H1 (cell line): Measurements from ENCODE around the gene PDZK1IP1. TPM values are rescaled to one million over a fixed set of nuclear protein-coding genes. Genes with fewer than 3 reads are reported as not detected.

Experiments used
- ATF2 ChIP-seq: IDR thresholded peaks from 2 replicates; pipeline ENCODE4 v1.6.1; 2012; ENCODE audit warnings: low read length, inconsistent platforms
- BACH1 ChIP-seq: IDR thresholded peaks from 2 replicates; pipeline ENCODE4 v1.6.1; 2012; ENCODE audit warnings: low read length, improper control_type of control experiment
- CHD1 ChIP-seq: IDR thresholded peaks from 2 replicates; pipeline ENCODE4 v1.6.1; 2012; ENCODE audit warnings: low read depth, low read length, improper control_type of control experiment
- GTF2F1 ChIP-seq: IDR thresholded peaks from 2 replicates; pipeline ENCODE4 v1.6.1; 2012; ENCODE audit warnings: low read depth, low read length, improper control_type of control experiment, borderline replicate concordance
- HDAC2 ChIP-seq, 2 experiments: fragments of 300-600 bp in 1 of 2; sonication (generic) in 1 of 2; IDR thresholded peaks; 2 replicates each; pipeline ENCODE4 v1.6.1; 2011 to 2012; ENCODE audit warnings: low read depth in 2 of 2, low read length in 2 of 2, mild to moderate bottlenecking in 2 of 2, moderate library complexity in 2 of 2, borderline replicate concordance in 1 of 2, inconsistent platforms in 1 of 2
- RBBP5 ChIP-seq: IDR thresholded peaks from 2 replicates; pipeline ENCODE4 v1.7.1; 2012; ENCODE audit warnings: low read depth, mild to moderate bottlenecking, inconsistent platforms, low read length, moderate library complexity, borderline replicate concordance
- RNF2 ChIP-seq: fragments of 200-900, 300-1000 bp; sonication (generic); IDR thresholded peaks from 2 replicates; pipeline ENCODE4 v1.7.1; 2016; ENCODE audit warnings: borderline replicate concordance, low read depth, mild to moderate bottlenecking, antibody characterized with exemption, low read length; ENCODE audit not compliant: poor library complexity, severe bottlenecking; ENCODE audit errors: missing control alignments
- SIX5 ChIP-seq: IDR thresholded peaks from 2 replicates; pipeline ENCODE4 v1.6.1; 2011; ENCODE audit warnings: mild to moderate bottlenecking, low read depth, low read length
- SP1 ChIP-seq: IDR thresholded peaks from 2 replicates; pipeline ENCODE4 v1.6.1; 2011; ENCODE audit warnings: low read depth, low read length
- SP4 ChIP-seq: IDR thresholded peaks from 2 replicates; pipeline ENCODE4 v1.6.1; 2012; ENCODE audit warnings: low read length, inconsistent platforms
- SUZ12 ChIP-seq: fragments of 200-600 bp; sonication (generic); IDR thresholded peaks from 2 replicates; pipeline ENCODE4 v1.6.1; 2012; ENCODE audit warnings: mild to moderate bottlenecking, inconsistent platforms, low read length, moderate library complexity, mixed read lengths
- TAF7 ChIP-seq: optimal IDR thresholded peaks from 2 replicates; pipeline ENCODE3; 2011; ENCODE audit warnings: low read depth, mild to moderate bottlenecking, inconsistent platforms, low read length, moderate library complexity, borderline replicate concordance
- ZNF274 ChIP-seq: IDR thresholded peaks from 2 replicates; pipeline ENCODE4 v1.7.0; 2012; ENCODE audit warnings: low read length, borderline replicate concordance; ENCODE audit errors: extremely low read depth
- polyA plus RNA-seq, 7 experiments: library from polyadenylated mRNA; depleted of rRNA in 3 of 7; stranded (reverse) in 5 of 7; unstranded in 2 of 7; fragments of >200 nt in 5 of 7; fragments of 200-250 nt in 2 of 7; gene quantifications; 1 replicate in 5 of 7; 2 replicates in 1 of 7; 4 replicates in 1 of 7; pipeline versions ENCODE4 v1.2.1 to v1.2.3, GENCODE V29; 2011 to 2013; ENCODE audit warnings: missing spikeins in 2 of 7, mixed read lengths in 2 of 7
- total RNA-seq: library from RNA; stranded (reverse); fragmentation: NEBNext Ultra II Directional; extraction: Animal tissue kit (Norgen Biotek cat#: 25700); gene quantifications from 2 replicates; pipeline ENCODE4 v1.2.1, GENCODE V29; 2021

Gene PDZK1IP1
- total and polyA plus RNA-seq, 2 of the 8 experiments (the other 6 are each of a cell fraction or from before 2014, with no cell fraction given), result 0.17 TPM; not detected in 1

DNA sequence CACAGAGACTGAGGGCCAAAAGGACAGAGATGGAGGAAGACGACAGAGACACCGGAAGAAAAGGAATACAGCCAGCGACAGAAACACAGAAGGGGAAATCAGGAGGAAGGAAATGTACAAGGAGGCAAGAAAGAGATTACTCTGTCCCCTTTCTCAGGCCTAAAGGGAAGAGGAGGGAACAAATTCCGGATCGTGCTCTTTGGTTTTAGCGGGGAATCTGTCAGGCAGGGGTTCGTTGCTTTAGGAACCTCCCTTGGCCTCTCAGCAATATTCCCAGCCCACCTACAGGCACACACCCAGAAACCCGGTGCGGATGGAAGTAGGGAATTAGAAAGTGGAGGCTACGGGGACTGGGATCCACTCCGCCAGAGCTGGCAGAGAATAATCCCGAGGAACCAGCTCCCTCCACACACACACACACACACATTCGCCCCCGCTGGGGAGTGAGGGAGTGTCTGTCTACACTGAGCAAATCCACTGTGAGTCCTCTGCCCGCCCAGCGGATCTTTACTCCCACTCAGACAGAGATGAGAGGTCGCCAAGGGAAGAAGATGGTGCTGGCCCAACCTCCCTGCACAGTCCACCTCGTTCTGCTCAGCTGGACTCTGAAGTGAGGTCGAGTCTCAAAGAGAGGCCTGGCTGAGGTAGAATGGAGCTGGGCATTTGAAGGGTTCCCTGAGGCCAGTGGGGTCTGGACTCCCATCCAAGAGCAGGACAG, 36.4 kb upstream of the PDZK1IP1 start (continued):
- TF ChIP-seq BACH1, result no peak
- no peak for TF ChIP-seq ATF2
- no peak for TF ChIP-seq CHD1
- TF ChIP-seq TAF7, result no peak
- no peak for TF ChIP-seq HDAC2 (IDR thresholded peaks at IDR 0.05; ENCODE audit: borderline replicate concordance in 1 of 2, low read depth in 2 of 2, low read length in 2 of 2)
- TF ChIP-seq SP4, result no peak
- TF ChIP-seq GTF2F1, result no peak
- no peak for TF ChIP-seq ZNF274
- 0 out of 2 replicates have a peak, but pooled peaks have one; percentile 9 for TF ChIP-seq SP1
- peak; percentile 91; the same call in 1 of the 2 replicates for TF ChIP-seq SUZ12
- no peak for TF ChIP-seq SIX5
- TF ChIP-seq RNF2, result peak; percentile 91
- TF ChIP-seq RBBP5, result no peak
